ENCODE results near the gene VPS54.

DNA sequence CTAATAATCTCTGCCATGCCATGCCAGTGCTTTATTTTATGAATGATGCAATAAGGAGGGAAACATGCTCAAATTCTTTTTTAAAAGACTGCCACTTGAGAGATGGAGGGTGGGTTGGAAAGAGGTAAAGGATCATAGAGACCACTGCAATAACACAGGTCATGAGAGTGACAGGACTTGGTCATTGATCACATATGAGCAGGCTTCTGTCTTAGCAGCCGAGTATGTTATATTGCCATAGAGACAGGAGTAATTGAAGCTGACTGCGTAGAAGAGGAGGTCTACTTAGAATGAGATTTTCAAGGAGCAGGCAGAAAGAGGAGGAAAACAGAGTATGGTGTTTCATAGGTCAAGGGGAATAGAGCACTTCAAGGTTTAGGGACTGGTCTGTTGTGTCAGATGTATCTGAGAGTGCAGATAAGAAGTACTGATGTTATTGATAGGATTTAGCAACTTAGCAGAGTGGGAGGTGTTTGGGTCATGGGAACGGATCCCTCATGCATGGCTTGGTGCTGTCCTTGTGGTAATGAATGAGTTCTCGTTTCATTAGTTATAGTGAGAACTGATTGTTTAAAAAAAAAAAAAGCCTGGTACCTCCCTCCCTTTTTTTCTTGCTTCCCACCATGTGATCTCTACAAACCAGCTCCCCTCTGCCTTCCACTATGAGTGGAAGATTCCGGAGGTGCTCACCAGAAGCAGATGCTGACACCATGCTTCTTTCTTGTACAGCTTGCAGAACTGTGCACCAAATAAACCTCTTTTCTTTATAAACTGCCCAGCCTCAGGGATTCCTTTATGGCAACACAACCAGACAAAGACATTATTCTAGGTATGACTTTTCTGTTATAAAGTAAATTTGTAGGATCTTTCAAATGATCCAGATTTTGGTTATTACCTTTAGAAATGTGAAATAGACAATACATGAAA lies 144.8 kb downstream of the VPS54 start:
- TF ChIP-seq RAD21 (IDR thresholded peaks at IDR 0.05) (no peak), TAF1 (conservative IDR thresholded peaks at IDR 0.05) (no peak), YY1 (IDR thresholded peaks at IDR 0.05) (no peak), JUND (IDR thresholded peaks at IDR 0.05) (no peak)
- TF ChIP-seq, protein P1, sequence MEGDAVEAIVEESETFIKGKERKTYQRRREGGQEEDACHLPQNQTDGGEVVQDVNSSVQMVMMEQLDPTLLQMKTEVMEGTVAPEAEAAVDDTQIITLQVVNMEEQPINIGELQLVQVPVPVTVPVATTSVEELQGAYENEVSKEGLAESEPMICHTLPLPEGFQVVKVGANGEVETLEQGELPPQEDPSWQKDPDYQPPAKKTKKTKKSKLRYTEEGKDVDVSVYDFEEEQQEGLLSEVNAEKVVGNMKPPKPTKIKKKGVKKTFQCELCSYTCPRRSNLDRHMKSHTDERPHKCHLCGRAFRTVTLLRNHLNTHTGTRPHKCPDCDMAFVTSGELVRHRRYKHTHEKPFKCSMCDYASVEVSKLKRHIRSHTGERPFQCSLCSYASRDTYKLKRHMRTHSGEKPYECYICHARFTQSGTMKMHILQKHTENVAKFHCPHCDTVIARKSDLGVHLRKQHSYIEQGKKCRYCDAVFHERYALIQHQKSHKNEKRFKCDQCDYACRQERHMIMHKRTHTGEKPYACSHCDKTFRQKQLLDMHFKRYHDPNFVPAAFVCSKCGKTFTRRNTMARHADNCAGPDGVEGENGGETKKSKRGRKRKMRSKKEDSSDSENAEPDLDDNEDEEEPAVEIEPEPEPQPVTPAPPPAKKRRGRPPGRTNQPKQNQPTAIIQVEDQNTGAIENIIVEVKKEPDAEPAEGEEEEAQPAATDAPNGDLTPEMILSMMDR (IDR thresholded peaks at IDR 0.05; ENCODE audit: low read depth, low read length, missing input control): no peak

All from liver (tissue), 3 donors.